ENCODE results near the gene FGD4.

FGD4 gene

GRCh38 chr12:32671930-32672780 is 272.8 kb downstream of the FGD4 start:
- H3K4me3 ChIP-seq (ENCODE audit: control insufficient read depth, low read depth, low read length): no peak overlapping the region
- DNase-seq (ENCODE audit: low read depth): peak; percentile 92
- TF ChIP-seq CTCF (conservative IDR thresholded peaks at IDR 0.05; ENCODE audit: control insufficient read depth, insufficient read depth, low read depth, low read length): peak; percentile 64

- H3K4me3 ChIP-seq (ENCODE audit: control insufficient read depth, low read depth, low read length): peak within 1 kb of the TSS; percentile 76
- peak; percentile 93 for DNase-seq (ENCODE audit: low read depth)
- TF ChIP-seq CTCF (conservative IDR thresholded peaks at IDR 0.05; ENCODE audit: control insufficient read depth, insufficient read depth, low read depth, low read length): no peak
Observed at GRCh38 chr12:32679091-32679919, 279.9 kb downstream of the FGD4 start, which contains the start of gene DNM1L. Gene DNM1L, plus strand, starts transcription at chr12:32679301. Its CDS starts 63 bp downstream, at chr12:32679364.

- no peak for TF ChIP-seq CTCF (conservative IDR thresholded peaks at IDR 0.05; ENCODE audit: control insufficient read depth, insufficient read depth, low read depth, low read length)
- DNase-seq (ENCODE audit: low read depth): no peak
- peak overlapping the region; percentile 76 for H3K4me3 ChIP-seq (ENCODE audit: control insufficient read depth, low read depth, low read length)
Observed at GRCh38 chr12:32679920-32680237, 280.5 kb downstream of the FGD4 start.

- peak overlapping the region; percentile 76 for H3K4me3 ChIP-seq (ENCODE audit: control insufficient read depth, low read depth, low read length)
- no peak for TF ChIP-seq CTCF (conservative IDR thresholded peaks at IDR 0.05; ENCODE audit: control insufficient read depth, insufficient read depth, low read depth, low read length)
- DNase-seq (ENCODE audit: low read depth): no peak
Observed at GRCh38 chr12:32680787-32681186, 281.4 kb downstream of the FGD4 start.

- TF ChIP-seq CTCF (conservative IDR thresholded peaks at IDR 0.05; ENCODE audit: control insufficient read depth, insufficient read depth, low read depth, low read length): no peak
- no peak for DNase-seq (ENCODE audit: low read depth)
- H3K4me3 ChIP-seq (ENCODE audit: control insufficient read depth, low read depth, low read length): peak overlapping the region; percentile 76
Observed at GRCh38 chr12:32681272-32681671, 281.9 kb downstream of the FGD4 start.

GRCh38 chr12:32686340-32686739 is 287.0 kb downstream of the FGD4 start:
- TF ChIP-seq CTCF (conservative IDR thresholded peaks at IDR 0.05; ENCODE audit: control insufficient read depth, insufficient read depth, low read depth, low read length): no peak
- no peak for DNase-seq (ENCODE audit: low read depth)
- H3K4me3 ChIP-seq (ENCODE audit: control insufficient read depth, low read depth, low read length): no peak overlapping the region
